ENCODE data around the gene DMAC1. TPM values are rescaled to one million over a fixed set of nuclear protein-coding genes. Genes with fewer than 3 reads are reported as not detected.

Gene DMAC1
- 7.8 and 10.6 TPM in 2 replicates for total RNA-seq

- no peak for TF ChIP-seq CTCF (IDR thresholded peaks at IDR 0.05; ENCODE audit: insufficient read depth, low read depth, low read length)
- H3K4me3 ChIP-seq (ENCODE audit: low read depth, low read length), result peak within 1 kb of the TSS; percentile 79
- DNase-seq (ENCODE audit: low read depth), result peak; percentile 75
Measured at GRCh38 chr9:7799234-7799943, at the start of gene DMAC1. DMAC1 (minus strand) TSS chr9:7799778; CDS start chr9:7799734, 44 bp downstream.

DNA sequence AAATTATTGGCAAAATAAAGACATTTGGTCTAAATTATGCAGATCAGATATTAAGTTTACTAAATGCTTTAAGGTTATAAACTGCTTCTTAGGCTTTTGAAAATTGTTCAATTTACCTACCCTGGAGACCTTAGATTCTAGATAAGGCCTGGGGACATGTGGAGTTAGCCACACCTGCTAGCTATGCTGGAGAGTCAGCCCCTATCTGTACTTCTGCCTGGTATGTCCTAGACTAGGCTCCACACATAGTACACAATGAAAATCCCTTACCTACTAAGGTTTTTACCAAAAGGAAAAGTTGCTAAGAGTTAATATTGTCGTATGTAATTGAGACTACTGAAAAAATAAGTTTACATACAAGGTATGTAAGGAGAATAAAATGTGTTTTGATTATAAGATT, 49.8 kb upstream of the DMAC1 start:
- no peak overlapping the region for H3K4me3 ChIP-seq (ENCODE audit: low read depth, low read length)
- no peak for DNase-seq (ENCODE audit: low read depth)
- no peak for TF ChIP-seq CTCF (IDR thresholded peaks at IDR 0.05; ENCODE audit: insufficient read depth, low read depth, low read length)

- H3K4me3 ChIP-seq (ENCODE audit: low read depth, low read length), result no peak overlapping the region
- DNase-seq (ENCODE audit: low read depth), result no peak
- no peak for TF ChIP-seq CTCF (IDR thresholded peaks at IDR 0.05; ENCODE audit: insufficient read depth, low read depth, low read length)
Measured at GRCh38 chr9:7848498-7848897, 48.9 kb upstream of the DMAC1 start.

DNA sequence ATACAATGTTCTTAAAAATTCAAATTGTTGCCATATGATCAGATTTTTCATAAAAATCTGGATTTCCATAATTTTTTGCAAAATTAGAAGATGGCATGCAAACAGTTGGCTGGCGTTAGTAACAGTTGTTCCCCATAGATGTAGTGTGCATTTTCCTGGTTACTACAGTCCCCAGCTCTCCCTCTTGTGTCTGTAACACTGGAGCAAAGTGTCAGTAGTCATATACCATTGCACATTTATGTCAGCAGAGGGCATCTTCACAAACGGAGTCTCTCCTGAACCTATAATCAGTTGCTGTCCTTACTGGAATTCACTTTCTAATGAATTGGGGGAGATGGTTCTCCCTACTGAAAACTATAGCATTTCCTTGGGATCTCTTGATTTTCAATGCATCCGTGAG, 44.7 kb upstream of the DMAC1 start:
- no peak for TF ChIP-seq CTCF (IDR thresholded peaks at IDR 0.05; ENCODE audit: insufficient read depth, low read depth, low read length)
- no peak overlapping the region for H3K4me3 ChIP-seq (ENCODE audit: low read depth, low read length)
- DNase-seq (ENCODE audit: low read depth), result no peak

- H3K4me3 ChIP-seq (ENCODE audit: low read depth, low read length), result no peak overlapping the region
- DNase-seq (ENCODE audit: low read depth), result no peak
- no peak for TF ChIP-seq CTCF (IDR thresholded peaks at IDR 0.05; ENCODE audit: insufficient read depth, low read depth, low read length)
Measured at GRCh38 chr9:7841831-7842230, 42.3 kb upstream of the DMAC1 start.

DNA sequence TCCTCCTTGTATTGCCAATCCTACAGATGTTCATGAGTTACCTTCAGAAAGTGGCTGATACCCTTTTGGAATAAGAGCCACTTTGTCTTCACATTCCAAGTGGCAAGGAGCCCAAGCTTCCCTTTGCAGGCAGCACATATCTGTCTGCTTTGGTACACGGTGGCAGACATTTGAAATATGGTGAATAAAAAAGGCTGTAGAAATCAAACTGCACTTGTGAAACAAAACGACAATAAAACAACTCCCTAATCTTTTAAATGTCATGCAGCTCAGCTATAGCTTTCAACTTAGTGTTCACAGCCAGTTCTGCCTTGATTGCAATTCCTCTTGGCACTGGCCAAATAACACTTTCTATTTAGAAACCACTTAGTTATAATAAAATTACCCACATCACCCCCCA, 35.0 kb upstream of the DMAC1 start:
- DNase-seq (ENCODE audit: low read depth), result no peak
- no peak for TF ChIP-seq CTCF (IDR thresholded peaks at IDR 0.05; ENCODE audit: insufficient read depth, low read depth, low read length)
- no peak overlapping the region for H3K4me3 ChIP-seq (ENCODE audit: low read depth, low read length)

- no peak overlapping the region for H3K4me3 ChIP-seq (ENCODE audit: low read depth, low read length)
- no peak for DNase-seq (ENCODE audit: low read depth)
- no peak for TF ChIP-seq CTCF (IDR thresholded peaks at IDR 0.05; ENCODE audit: insufficient read depth, low read depth, low read length)
Measured at GRCh38 chr9:7828334-7828733, 28.8 kb upstream of the DMAC1 start.
